Stromal cell of bone marrow (primary cell): ENCODE data around the gene EDC3.
"Not testable (repeated sequence)": the region's sequence is repeated elsewhere in the genome, so short reads cannot be mapped to it uniquely, and the experiment has no call there.

Source experiments
- DNase-seq: peaks from one replicate; pipeline ENCODE4 v3.0.0-alpha.2; 2012; ENCODE audit warnings: low read depth

Gene EDC3

GRCh38 chr15:74709892-74710291 is 14.1 kb upstream of the EDC3 start:
- DNase-seq: no peak

- DNase-seq: peak; percentile 24
Measured at GRCh38 chr15:74709011-74709410, 13.2 kb upstream of the EDC3 start.

GRCh38 chr15:74696808-74697207 is 984 bp upstream of the EDC3 start:
- no peak for DNase-seq

- no peak for DNase-seq
Measured at GRCh38 chr15:74696398-74696729, 540 bp upstream of the EDC3 start.

GRCh38 chr15:74692327-74692726 is 3.5 kb downstream of the EDC3 start:
- DNase-seq: no peak

GRCh38 chr15:74683758-74684157 is 12.1 kb downstream of the EDC3 start:
- DNase-seq: no peak

GRCh38 chr15:74682954-74683353 is 12.9 kb downstream of the EDC3 start:
- no peak for DNase-seq

- DNase-seq: no peak
Measured at GRCh38 chr15:74680456-74680855, 15.4 kb downstream of the EDC3 start.

- no peak for DNase-seq
Measured at GRCh38 chr15:74676801-74677200, 19.0 kb downstream of the EDC3 start.

GRCh38 chr15:74674161-74674560 is 21.7 kb downstream of the EDC3 start:
- no peak for DNase-seq

GRCh38 chr15:74669627-74670026 is 26.2 kb downstream of the EDC3 start:
- DNase-seq: no peak

- DNase-seq: no peak
Measured at GRCh38 chr15:74667975-74668374, 27.8 kb downstream of the EDC3 start.

- DNase-seq: no peak
Measured at GRCh38 chr15:74664670-74665069, 31.2 kb downstream of the EDC3 start.

- DNase-seq: no peak
Measured at GRCh38 chr15:74664028-74664616, 31.7 kb downstream of the EDC3 start.

- DNase-seq: no peak
Measured at GRCh38 chr15:74663303-74664027, 32.4 kb downstream of the EDC3 start.

- DNase-seq: no peak
Measured at GRCh38 chr15:74662064-74662860, 33.6 kb downstream of the EDC3 start.

GRCh38 chr15:74661280-74661679 is 34.5 kb downstream of the EDC3 start:
- not testable (repeated sequence) for DNase-seq

- DNase-seq: no peak
Measured at GRCh38 chr15:74657846-74658245, 38.0 kb downstream of the EDC3 start.

GRCh38 chr15:74656935-74657535 is 38.8 kb downstream of the EDC3 start:
- no peak for DNase-seq

- DNase-seq: no peak
Measured at GRCh38 chr15:74655424-74655823, 40.4 kb downstream of the EDC3 start.

GRCh38 chr15:74653426-74654102 is 42.3 kb downstream of the EDC3 start:
- DNase-seq: peak; percentile 47

- DNase-seq: no peak
Measured at GRCh38 chr15:74651242-74651741, 44.5 kb downstream of the EDC3 start.
